ENCODE results near the gene C1orf94. TPM values are rescaled to one million over a fixed set of nuclear protein-coding genes. Genes with fewer than 3 reads are reported as not detected.
"Not testable (repeated sequence)": the region's sequence is repeated elsewhere in the genome, so short reads cannot be mapped to it uniquely, and the experiment has no call there.

The C1orf94 gene
- total RNA-seq, 2 donors from 2014 or later, result not detected

DNA sequence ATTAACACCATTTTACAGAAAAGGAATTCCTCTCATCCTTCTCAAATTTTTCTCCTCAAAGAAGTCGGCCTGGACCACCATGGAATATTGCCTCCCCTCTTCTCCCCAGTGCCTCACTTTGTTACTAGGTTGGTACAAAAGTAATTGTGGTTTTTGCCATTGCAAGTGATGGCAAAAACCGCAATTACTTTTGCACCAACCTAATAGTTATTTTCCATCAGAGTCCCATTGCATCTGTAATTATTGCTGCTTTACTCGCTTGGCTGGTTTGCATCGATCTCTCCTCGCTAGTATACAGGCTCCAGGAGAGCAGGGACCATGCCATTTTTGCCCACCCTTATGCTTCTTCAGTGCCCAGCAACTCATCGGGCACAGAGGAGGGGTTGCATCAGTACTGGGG, 963 bp upstream of the C1orf94 start:
- H3K9me3 ChIP-seq (ENCODE audit: control insufficient read depth, low read length, poor library complexity, severe bottlenecking), result no peaks in the 10 kb centered on the region
- ATAC-seq (no peak), DNase-seq (no peak)
- H3K4me3 Mint-ChIP-seq, result no peak overlapping the region
- H3K27me3 Mint-ChIP-seq, result peaks cover 66% of the 10 kb centered on the region
- H3K27ac Mint-ChIP-seq, result no peak overlapping the region
- no peaks in the 10 kb centered on the region for H3K36me3 Mint-ChIP-seq (ENCODE audit: low read depth)
- no peaks in the 10 kb centered on the region for H3K4me1 Mint-ChIP-seq

DNA sequence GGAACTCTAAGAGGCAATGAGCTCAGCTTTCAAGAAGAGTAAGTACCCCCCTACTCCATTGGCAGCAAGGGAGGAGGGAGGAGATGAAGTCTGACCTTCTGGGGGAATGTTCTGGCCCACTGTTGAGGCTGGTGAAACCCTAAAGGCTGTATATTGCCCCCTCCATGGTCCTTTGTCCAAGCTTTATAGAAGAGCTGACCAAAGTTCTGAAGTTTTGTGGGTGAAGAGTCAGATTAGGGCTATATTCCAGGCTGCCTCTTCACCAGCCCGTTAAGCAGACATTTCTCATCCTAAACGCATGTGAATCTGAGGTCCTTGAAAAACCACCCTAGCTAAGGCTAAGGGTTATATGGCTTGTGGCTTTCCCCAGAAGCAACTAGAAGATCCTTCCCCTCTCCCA, 1.4 kb downstream of the C1orf94 start:
- Mint-ChIP-seq H3K27me3 (peaks cover 51% of the 10 kb centered on the region), H3K4me1 (no peaks in the 10 kb centered on the region), H3K27ac (no peak overlapping the region), H3K4me3 (no peak overlapping the region), H3K36me3 (ENCODE audit: low read depth) (no peaks in the 10 kb centered on the region)
- DNase-seq, result no peak
- no peak for ATAC-seq
- H3K9me3 ChIP-seq (ENCODE audit: control insufficient read depth, low read length, poor library complexity, severe bottlenecking), result no peaks in the 10 kb centered on the region

DNA sequence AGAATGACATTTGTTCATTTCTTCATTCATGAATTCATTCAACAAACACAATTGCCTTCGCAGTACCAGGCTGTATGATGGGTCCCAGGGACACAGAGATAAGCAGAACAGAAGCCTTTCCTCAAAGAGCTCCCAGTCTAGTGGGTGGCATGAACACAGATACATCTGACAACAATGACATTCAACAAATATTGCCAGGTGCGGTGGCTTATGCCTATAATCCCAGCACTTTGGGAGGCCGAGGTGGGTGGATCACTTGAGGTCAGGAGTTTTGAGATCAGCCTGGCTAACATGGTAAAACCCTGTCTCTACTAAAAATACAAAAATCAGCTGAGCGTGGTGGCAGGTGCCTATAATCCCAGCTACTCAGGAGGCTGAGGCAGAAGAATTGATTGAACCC, 6.7 kb downstream of the C1orf94 start:
- not testable (repeated sequence) for H3K36me3 Mint-ChIP-seq (ENCODE audit: low read depth); H3K4me3 Mint-ChIP-seq; H3K27ac Mint-ChIP-seq; H3K9me3 ChIP-seq (ENCODE audit: control insufficient read depth, low read length, poor library complexity, severe bottlenecking); H3K4me1 Mint-ChIP-seq; DNase-seq; ATAC-seq
- peaks cover 24% of the 10 kb centered on the region for H3K27me3 Mint-ChIP-seq

DNA sequence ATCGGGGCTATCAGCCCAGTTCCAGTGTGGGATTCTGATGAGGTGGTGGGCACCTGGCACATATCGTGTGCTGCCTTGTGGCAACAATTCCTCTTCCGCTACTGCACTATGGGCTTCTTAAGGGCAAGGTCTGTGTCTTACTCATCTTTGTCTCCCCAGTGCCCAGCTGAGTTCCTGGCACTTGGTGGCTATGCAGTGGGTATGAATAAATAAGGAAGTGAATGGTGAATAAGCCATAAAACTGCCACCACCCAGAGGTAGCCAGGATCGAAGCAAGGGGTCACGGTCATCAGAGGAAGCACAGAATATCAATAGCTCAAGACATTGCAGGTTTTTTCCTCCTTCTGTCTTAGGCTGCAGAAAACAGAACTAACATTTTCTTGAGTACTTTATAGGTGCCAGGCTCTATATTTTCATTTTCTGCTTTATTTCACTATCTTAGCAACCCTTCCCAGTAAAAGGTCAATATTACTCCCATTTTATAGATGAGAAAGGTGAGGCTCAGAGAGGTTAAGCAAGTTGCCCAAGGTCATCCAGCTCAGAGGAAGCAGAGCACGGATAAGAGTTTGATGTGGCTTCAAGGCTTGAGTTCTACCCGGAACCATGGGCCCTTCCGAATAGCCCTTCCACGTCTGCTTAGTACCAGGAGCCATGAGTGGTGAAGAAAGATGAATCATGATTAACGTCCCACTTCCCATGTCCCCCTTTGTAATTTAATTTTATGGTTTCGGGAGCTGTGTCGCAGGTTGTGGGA, 10.2 kb downstream of the C1orf94 start:
- Mint-ChIP-seq H3K27me3 (peaks cover 19% of the 10 kb centered on the region), H3K36me3 (ENCODE audit: low read depth) (no peaks in the 10 kb centered on the region), H3K27ac (no peak overlapping the region), H3K4me3 (no peak overlapping the region), H3K4me1 (no peaks in the 10 kb centered on the region)
- DNase-seq (no peak), ATAC-seq (no peak)
- H3K9me3 ChIP-seq (ENCODE audit: control insufficient read depth, low read length, poor library complexity, severe bottlenecking), result no peaks in the 10 kb centered on the region

DNA sequence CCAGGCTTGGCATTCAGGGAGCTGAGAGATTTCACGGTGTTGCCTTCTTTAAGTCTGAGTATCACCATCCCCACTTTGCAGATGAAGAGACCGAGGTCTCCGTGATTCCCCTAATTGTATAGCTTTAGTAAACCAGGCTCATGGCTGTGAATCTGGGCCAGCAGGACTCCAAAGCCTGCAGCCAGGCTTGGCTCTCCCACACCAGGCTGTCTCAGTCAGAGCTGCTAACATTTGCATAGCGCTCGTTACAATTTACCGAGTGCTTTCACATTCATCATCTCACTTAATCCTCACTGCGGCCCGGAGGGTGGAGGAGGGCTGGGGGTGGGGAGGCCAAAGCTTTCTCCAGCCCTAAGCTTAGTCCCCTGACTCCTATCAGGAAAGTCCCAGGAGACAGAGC, 11.7 kb downstream of the C1orf94 start:
- Mint-ChIP-seq H3K27me3 (peaks cover 25% of the 10 kb centered on the region), H3K27ac (no peak overlapping the region), H3K4me1 (no peaks in the 10 kb centered on the region), H3K4me3 (no peak overlapping the region), H3K36me3 (ENCODE audit: low read depth) (no peaks in the 10 kb centered on the region)
- H3K9me3 ChIP-seq (ENCODE audit: control insufficient read depth, low read length, poor library complexity, severe bottlenecking), result no peaks in the 10 kb centered on the region
- no peak for DNase-seq
- no peak for ATAC-seq

DNA sequence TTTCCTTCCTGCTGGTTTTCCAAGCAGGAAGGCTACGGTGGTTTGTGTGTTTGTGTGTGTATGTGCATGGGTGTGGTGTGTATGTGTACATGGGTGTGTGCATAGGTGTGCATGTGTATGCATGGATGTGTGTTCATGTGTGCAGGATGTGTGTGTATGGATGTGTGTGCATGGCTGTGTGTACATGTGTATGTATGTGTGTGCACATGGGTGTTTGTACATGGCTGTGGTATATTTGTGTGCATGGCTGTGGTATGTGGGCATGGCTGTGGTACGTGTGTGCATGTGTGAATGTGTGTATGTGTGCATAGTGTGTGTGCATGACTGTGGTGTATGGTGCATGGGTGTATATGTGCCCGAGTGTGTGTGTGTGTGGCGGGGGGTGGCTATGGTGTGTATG, 12.3 kb downstream of the C1orf94 start:
- Mint-ChIP-seq H3K27me3 (peaks cover 30% of the 10 kb centered on the region), H3K27ac (no peak overlapping the region), H3K4me1 (no peaks in the 10 kb centered on the region), H3K36me3 (ENCODE audit: low read depth) (no peaks in the 10 kb centered on the region), H3K4me3 (no peak overlapping the region)
- H3K9me3 ChIP-seq (ENCODE audit: control insufficient read depth, low read length, poor library complexity, severe bottlenecking), result no peaks in the 10 kb centered on the region
- DNase-seq (no peak), ATAC-seq (no peak)

DNA sequence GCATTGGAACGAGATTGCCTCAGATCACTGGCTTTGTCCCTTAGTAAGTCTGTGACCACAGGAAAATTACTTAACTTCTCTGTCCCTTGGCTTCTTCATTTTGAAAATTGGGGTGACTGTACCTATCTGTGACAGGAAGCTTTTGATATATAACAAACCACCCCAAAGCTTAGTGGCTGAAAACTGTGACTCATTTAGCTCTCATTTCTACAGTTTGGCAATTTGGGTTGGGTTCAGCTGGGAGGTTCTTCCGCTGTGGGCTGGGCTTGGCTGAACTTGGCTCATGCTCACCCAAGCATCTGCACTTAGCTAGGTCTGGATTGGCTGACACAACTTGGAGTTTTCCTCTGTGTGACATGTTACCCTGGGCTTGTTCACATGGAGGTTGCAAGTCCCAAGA, 14.0 kb downstream of the C1orf94 start:
- H3K27me3 Mint-ChIP-seq, result peaks cover 35% of the 10 kb centered on the region
- H3K4me1 Mint-ChIP-seq, result no peaks in the 10 kb centered on the region
- no peak overlapping the region for H3K4me3 Mint-ChIP-seq
- no peaks in the 10 kb centered on the region for H3K36me3 Mint-ChIP-seq (ENCODE audit: low read depth)
- H3K27ac Mint-ChIP-seq, result no peak overlapping the region
- no peak for ATAC-seq
- H3K9me3 ChIP-seq (ENCODE audit: control insufficient read depth, low read length, poor library complexity, severe bottlenecking), result no peaks in the 10 kb centered on the region
- no peak for DNase-seq

DNA sequence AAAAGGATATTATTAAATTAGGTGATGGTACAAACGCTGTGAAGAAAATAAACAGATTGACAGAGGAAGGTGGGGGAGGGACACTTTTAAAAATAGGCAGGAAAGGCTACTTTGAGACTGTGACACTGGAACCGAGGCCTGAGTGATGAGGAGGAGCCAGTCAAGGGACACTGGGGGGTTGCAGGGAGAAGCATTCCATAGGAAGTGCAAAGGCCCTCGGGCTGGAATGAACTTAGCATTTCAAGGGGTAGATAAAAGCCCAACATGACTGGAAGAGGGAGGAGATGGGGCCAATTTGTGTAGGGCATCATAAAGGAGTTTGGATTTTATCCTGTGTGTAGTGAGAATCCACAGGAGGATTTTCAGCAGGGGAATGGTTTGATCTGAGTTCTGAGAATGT, 15.9 kb downstream of the C1orf94 start:
- Mint-ChIP-seq H3K4me3 (no peak overlapping the region), H3K4me1 (no peaks in the 10 kb centered on the region), H3K36me3 (ENCODE audit: low read depth) (no peaks in the 10 kb centered on the region), H3K27ac (no peak overlapping the region), H3K27me3 (peaks cover 32% of the 10 kb centered on the region)
- DNase-seq (no peak), ATAC-seq (no peak)
- no peaks in the 10 kb centered on the region for H3K9me3 ChIP-seq (ENCODE audit: control insufficient read depth, low read length, poor library complexity, severe bottlenecking)

DNA sequence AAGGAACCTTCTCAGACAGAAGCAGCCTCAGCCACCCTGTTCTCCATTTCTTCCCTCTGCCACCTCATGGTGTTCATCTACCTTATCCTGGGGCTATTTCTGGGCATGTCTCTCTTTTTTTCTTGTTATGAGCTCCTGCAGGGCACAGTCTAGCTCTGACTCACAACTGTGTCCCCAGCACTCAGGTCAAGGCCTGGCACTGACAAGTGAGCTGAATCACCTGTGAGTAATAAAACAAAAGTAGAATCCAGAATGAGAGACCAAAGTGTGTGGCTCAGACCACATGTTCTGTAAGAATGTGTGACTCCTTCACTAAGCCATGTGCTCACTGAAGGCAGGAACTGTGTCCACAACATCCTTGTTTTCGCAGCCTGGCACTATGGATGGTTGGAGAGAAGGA, 23.2 kb downstream of the C1orf94 start:
- DNase-seq (no peak), ATAC-seq (no peak)
- no peak overlapping the region for H3K4me3 Mint-ChIP-seq
- H3K27ac Mint-ChIP-seq, result no peak overlapping the region
- peaks cover 2% of the 10 kb centered on the region for H3K36me3 Mint-ChIP-seq (ENCODE audit: low read depth)
- no peaks in the 10 kb centered on the region for H3K4me1 Mint-ChIP-seq
- H3K27me3 Mint-ChIP-seq, result peaks cover 9% of the 10 kb centered on the region
- H3K9me3 ChIP-seq (ENCODE audit: control insufficient read depth, low read length, poor library complexity, severe bottlenecking), result no peaks in the 10 kb centered on the region

DNA sequence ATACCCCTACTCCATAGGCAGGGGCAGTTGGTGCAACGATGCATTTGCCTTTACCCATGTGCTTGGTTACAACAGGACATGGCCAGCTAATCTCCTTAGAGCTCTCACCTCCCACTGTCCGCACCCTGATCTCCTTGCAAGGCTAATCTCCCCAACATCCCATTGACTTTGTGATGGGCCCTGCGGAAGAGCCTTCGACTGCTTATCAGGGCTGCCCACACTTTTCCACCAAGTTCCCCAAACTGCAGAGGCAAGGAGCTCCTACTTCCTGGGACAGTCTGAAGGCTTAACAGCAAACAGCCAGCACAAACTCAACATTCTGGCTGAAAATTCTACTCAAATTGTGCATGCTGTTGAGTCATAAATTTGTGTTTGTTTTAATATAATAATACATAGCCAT, 36.0 kb downstream of the C1orf94 start:
- peaks cover 8% of the 10 kb centered on the region for H3K27me3 Mint-ChIP-seq
- no peaks in the 10 kb centered on the region for H3K9me3 ChIP-seq (ENCODE audit: control insufficient read depth, low read length, poor library complexity, severe bottlenecking)
- no peaks in the 10 kb centered on the region for H3K36me3 Mint-ChIP-seq (ENCODE audit: low read depth)
- ATAC-seq (no peak), DNase-seq (no peak)
- H3K4me3 Mint-ChIP-seq, result no peak overlapping the region
- H3K27ac Mint-ChIP-seq, result no peak overlapping the region
- H3K4me1 Mint-ChIP-seq, result no peaks in the 10 kb centered on the region

DNA sequence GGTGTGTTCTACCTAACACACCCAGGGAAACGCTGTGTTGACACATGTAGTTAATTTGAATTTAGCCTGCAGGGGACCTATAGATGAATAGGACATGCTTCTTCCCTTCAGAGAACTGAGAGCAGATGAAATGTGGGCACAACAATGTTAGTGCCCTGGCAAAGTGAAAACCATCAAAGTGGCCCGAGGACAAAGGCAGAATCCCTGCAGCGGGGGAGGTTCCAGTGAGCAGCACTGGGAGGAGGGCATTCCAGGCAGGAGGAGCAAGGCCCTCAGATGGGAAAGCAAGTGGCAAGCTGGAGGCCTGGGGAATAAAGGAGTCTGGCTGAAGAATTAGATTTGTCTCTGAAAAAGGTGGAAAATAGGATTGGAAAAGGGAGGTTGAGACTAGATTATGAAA, 37.2 kb downstream of the C1orf94 start:
- no peak overlapping the region for H3K4me3 Mint-ChIP-seq
- H3K36me3 Mint-ChIP-seq (ENCODE audit: low read depth), result no peaks in the 10 kb centered on the region
- H3K27me3 Mint-ChIP-seq, result peaks cover 12% of the 10 kb centered on the region
- no peak for DNase-seq
- H3K4me1 Mint-ChIP-seq, result no peaks in the 10 kb centered on the region
- no peak for ATAC-seq
- no peak overlapping the region for H3K27ac Mint-ChIP-seq
- H3K9me3 ChIP-seq (ENCODE audit: control insufficient read depth, low read length, poor library complexity, severe bottlenecking), result no peaks in the 10 kb centered on the region

DNA sequence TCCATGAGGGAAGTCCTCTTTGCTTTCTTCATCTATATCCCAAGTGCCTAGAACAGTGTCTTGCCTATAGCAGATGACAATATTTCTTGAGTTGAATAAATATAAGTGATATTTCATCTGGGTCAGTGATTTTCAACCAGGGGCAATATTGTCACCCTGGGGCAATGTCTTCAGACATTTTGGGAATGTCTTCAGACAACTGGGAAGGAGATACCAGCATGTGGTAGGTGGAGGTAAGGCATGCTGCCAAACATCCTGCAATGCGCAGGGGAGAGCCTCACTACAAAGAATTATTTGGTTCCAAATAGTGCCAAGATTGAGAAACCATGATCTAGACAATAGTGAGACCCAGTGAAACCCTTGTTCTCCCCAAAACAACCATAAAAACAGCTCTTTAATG, 54.7 kb downstream of the C1orf94 start:
- ATAC-seq (no peak), DNase-seq (no peak)
- H3K27ac Mint-ChIP-seq, result no peak overlapping the region
- no peaks in the 10 kb centered on the region for H3K9me3 ChIP-seq (ENCODE audit: control insufficient read depth, low read length, poor library complexity, severe bottlenecking)
- peaks cover 23% of the 10 kb centered on the region for H3K27me3 Mint-ChIP-seq
- no peak overlapping the region for H3K4me3 Mint-ChIP-seq
- no peaks in the 10 kb centered on the region for H3K36me3 Mint-ChIP-seq (ENCODE audit: low read depth)
- no peaks in the 10 kb centered on the region for H3K4me1 Mint-ChIP-seq

DNA sequence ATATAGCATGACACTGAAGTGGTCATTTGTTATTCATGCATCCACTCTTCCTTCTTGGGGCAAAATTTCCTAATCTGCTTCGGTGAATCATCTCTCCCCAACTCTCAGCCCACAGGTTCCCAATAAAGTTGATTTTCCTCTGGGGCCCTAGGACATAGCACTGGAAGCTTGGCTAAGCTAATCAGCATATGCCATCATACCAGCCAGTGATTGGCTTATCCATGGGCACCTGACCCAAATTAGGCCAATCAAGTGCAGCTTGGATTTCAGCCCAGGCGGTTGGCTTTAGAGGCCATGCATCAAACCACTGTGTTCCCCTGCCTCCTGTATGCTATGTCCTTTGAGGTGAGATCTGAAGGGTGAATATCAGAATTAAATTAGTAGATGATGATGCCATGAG, 58.9 kb downstream of the C1orf94 start:
- no peak overlapping the region for H3K27ac Mint-ChIP-seq

DNA sequence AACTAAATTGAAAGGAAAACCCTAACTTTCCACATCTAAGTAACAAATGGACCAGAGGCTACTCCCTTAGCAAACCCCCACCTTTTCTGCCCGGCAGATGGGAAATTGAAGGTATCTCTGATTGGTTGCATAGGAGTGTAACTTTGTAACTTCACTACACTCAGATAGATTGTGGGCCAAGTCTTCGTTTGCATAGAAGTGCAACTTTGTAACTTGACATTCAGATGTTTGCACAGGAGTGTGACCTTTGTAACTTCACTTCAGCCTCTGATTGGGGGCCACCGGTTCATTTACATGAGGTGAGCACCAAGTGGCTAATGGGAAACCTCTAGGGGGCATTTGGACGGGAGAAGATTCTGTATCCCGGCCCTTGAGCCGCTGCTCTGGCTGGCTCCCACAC, 59.4 kb downstream of the C1orf94 start:
- H3K9me3 ChIP-seq (ENCODE audit: control insufficient read depth, low read length, poor library complexity, severe bottlenecking), result no peaks in the 10 kb centered on the region
- Mint-ChIP-seq H3K36me3 (ENCODE audit: low read depth) (no peaks in the 10 kb centered on the region), H3K27me3 (peaks cover 6% of the 10 kb centered on the region), H3K27ac (no peak overlapping the region), H3K4me3 (no peak overlapping the region), H3K4me1 (no peaks in the 10 kb centered on the region)
- ATAC-seq (no peak), DNase-seq (no peak)

More for the DNA sequence above, 58.9 kb downstream of the C1orf94 start:
- H3K4me3 Mint-ChIP-seq, result no peak overlapping the region
- no peaks in the 10 kb centered on the region for H3K9me3 ChIP-seq (ENCODE audit: control insufficient read depth, low read length, poor library complexity, severe bottlenecking)
- H3K4me1 Mint-ChIP-seq, result no peaks in the 10 kb centered on the region
- peaks cover 6% of the 10 kb centered on the region for H3K27me3 Mint-ChIP-seq
- ATAC-seq (no peak), DNase-seq (no peak)
- no peaks in the 10 kb centered on the region for H3K36me3 Mint-ChIP-seq (ENCODE audit: low read depth)

All from T-helper 17 cell (primary cell).